Natural killer cell (primary cell): ENCODE results near the gene GINM1. TPM values are rescaled to one million over a fixed set of nuclear protein-coding genes. Genes with fewer than 3 reads are reported as not detected.

Experiments
- ATAC-seq, 3 donors: fragments of 150-1000 bp in 2 of 3; fragments of 200-7000 bp in 1 of 3; cut with Tn5 transposase; 1 replicate in 1 of 3; 2 replicates in 2 of 3; pipeline ENCODE4 v1.10.0; 2021; ENCODE audit warnings: mild to moderate bottlenecking in 2 of 3, moderate library complexity in 2 of 3
- DNase-seq, 2 donors: peaks; one replicate each; pipeline versions ENCODE4 v3.0.0 to v3.0.0-alpha.2; 2013 to 2021; ENCODE audit warnings: mixed read lengths in 1 of 2
- H3K27ac ChIP-seq: one replicate; pipeline ENCODE4 v1.5.1; 2013; ENCODE audit warnings: mild to moderate bottlenecking, low read length
- H3K27me3 ChIP-seq: one replicate; pipeline ENCODE4 v1.6.1; 2013; ENCODE audit warnings: low read length; ENCODE audit not compliant: control insufficient read depth, insufficient read depth
- H3K36me3 ChIP-seq: one replicate; pipeline ENCODE4 v1.6.1; 2013; ENCODE audit warnings: low read length; ENCODE audit not compliant: control insufficient read depth, insufficient read depth
- H3K4me1 ChIP-seq: one replicate; pipeline ENCODE4 v1.6.1; 2013; ENCODE audit warnings: low read length; ENCODE audit not compliant: control insufficient read depth, insufficient read depth
- H3K4me3 ChIP-seq: one replicate; pipeline ENCODE4 v1.5.1; 2013; ENCODE audit warnings: low read length
- H3K9me3 ChIP-seq: one replicate; pipeline ENCODE4 v1.6.1; 2013; ENCODE audit warnings: low read length; ENCODE audit not compliant: control insufficient read depth, insufficient read depth
- H3K27ac Mint-ChIP-seq, 2 donors: one replicate each; pipeline ENCODE4 v1.8.0; 2022; ENCODE audit warnings: mild to moderate bottlenecking in 2 of 2, mixed read lengths in 2 of 2, moderate library complexity in 1 of 2
- H3K27me3 Mint-ChIP-seq, 2 donors: one replicate each; pipeline ENCODE4 v1.8.0; 2022; ENCODE audit warnings: low read depth in 2 of 2, mixed read lengths in 2 of 2
- H3K36me3 Mint-ChIP-seq: one replicate; pipeline ENCODE4 v1.8.0; 2022; ENCODE audit warnings: mixed read lengths
- H3K4me1 Mint-ChIP-seq, 2 donors: one replicate each; pipeline ENCODE4 v1.8.0; 2022; ENCODE audit warnings: mixed read lengths in 2 of 2
- H3K4me3 Mint-ChIP-seq: one replicate; pipeline ENCODE4 v1.8.0; 2022; ENCODE audit warnings: mild to moderate bottlenecking, moderate library complexity, mixed read lengths
- H3K9me3 Mint-ChIP-seq, 2 donors: one replicate each; pipeline ENCODE4 v1.8.0; 2022; ENCODE audit warnings: mixed read lengths in 2 of 2
- CTCF ChIP-seq: fragments of 200-600 bp; IDR thresholded peaks from one replicate; pipeline ENCODE4 v1.8.0; 2022; ENCODE audit warnings: antibody characterized with exemption
- WGBS: methylation state at CpG from one replicate; pipeline ENCODE4 v1.1.7; 2013; ENCODE audit warnings: missing lambda C conversion rate; ENCODE audit not compliant: insufficient coverage; 5-methylcytosine and 5-hydroxymethylcytosine counted together
- intact Hi-C: fragments of 100-400 bp; cut with micrococcal nuclease; formaldehyde crosslinking; loops from one replicate; pipeline ENCODE4 v1.14.2; 2022
- total RNA-seq, 4 donors: library from RNA; stranded (reverse); fragments of 120-200 nt in 1 of 4; gene quantifications; one replicate each; pipeline versions ENCODE4 v1.2.3 to v1.2.4, GENCODE V29; 2013 to 2022

Gene GINM1
- total RNA-seq, result 10 to 100 TPM; 19.0 to 25.9 (median 21.6) TPM
- total RNA-seq (2013), result 21.6 TPM

- H3K4me3 Mint-ChIP-seq, result peak within 1 kb of the TSS; percentile 95
Observed at GRCh38 chr6:149565527-149566409, at the start of gene GINM1. GINM1 (plus strand) TSS chr6:149566375; CDS start chr6:149566415, 40 bp downstream.

GRCh38 chr6:149529650-149530049 is 36.5 kb upstream of the GINM1 start:
- no peak for TF ChIP-seq CTCF
- Histone ChIP-seq H3K27ac (no peak overlapping the region), H3K36me3 (peaks cover 71% of the 10 kb centered on the region), H3K4me1 (no peaks in the 10 kb centered on the region), H3K9me3 (no peaks in the 10 kb centered on the region), H3K4me3 (no peak overlapping the region), H3K27me3 (no peaks in the 10 kb centered on the region)
- Mint-ChIP-seq H3K4me1 (peaks cover 0 to 7% of the 10 kb centered on the region in 2 donors), H3K36me3 (peaks cover 21% of the 10 kb centered on the region), H3K27ac (no peak overlapping the region), H3K4me3 (no peak overlapping the region), H3K9me3 (no peaks in the 10 kb centered on the region), H3K27me3 (no peaks in the 10 kb centered on the region)
- ATAC-seq (no peak), DNase-seq (no peak)
- 99% methylated on average over 4 of the region's 5 CpGs for WGBS
- intact Hi-C loops, result no loop called here

More at GRCh38 chr6:149565527-149566409, at the start of gene GINM1:
- peak; percentile 95 to 98 for DNase-seq
- under 1% methylated on average over 52 of the region's 59 CpGs for WGBS
- peaks cover under 1 to 1% of the 10 kb centered on the region in 2 donors for H3K27me3 Mint-ChIP-seq
- H3K4me1 Mint-ChIP-seq, result peaks cover 8 to 9% of the 10 kb centered on the region in 2 donors
- no peaks in the 10 kb centered on the region for H3K9me3 Mint-ChIP-seq
- Histone ChIP-seq H3K27me3 (no peaks in the 10 kb centered on the region), H3K4me3 (peak within 1 kb of the TSS; percentile 98), H3K4me1 (peaks cover 9% of the 10 kb centered on the region), H3K36me3 (no peaks in the 10 kb centered on the region), H3K9me3 (no peaks in the 10 kb centered on the region), H3K27ac (peak within 1 kb of the TSS; percentile 88)
- peak; percentile 87 to 95 (median 89) for ATAC-seq
- H3K27ac Mint-ChIP-seq, result peak within 1 kb of the TSS; percentile 86 to 88
- TF ChIP-seq CTCF, result peak; percentile 62
- intact Hi-C loops, result loop anchor here (1.0 to 10.0 kb wide), 4 partner anchors 19 to 299 kb away; partner anchors contain the start of genes KATNA1, LATS1, LRP11 and PPIL4
- H3K36me3 Mint-ChIP-seq, result no peaks in the 10 kb centered on the region

- peaks cover 83% of the 10 kb centered on the region for H3K36me3 ChIP-seq
- H3K27ac Mint-ChIP-seq, result no peak overlapping the region
- no peaks in the 10 kb centered on the region for H3K27me3 Mint-ChIP-seq
- peaks cover 22% of the 10 kb centered on the region for H3K36me3 Mint-ChIP-seq
- no peak overlapping the region for H3K4me3 Mint-ChIP-seq
- ATAC-seq, result no peak
- peaks cover 6% of the 10 kb centered on the region in 2 donors for H3K4me1 Mint-ChIP-seq
- TF ChIP-seq CTCF, result no peak
- H3K9me3 Mint-ChIP-seq, result no peaks in the 10 kb centered on the region
- no peak overlapping the region for H3K27ac ChIP-seq
- no peak for DNase-seq
- H3K9me3 ChIP-seq, result no peaks in the 10 kb centered on the region
- no CpG with 5 or more reads among the region's 1 CpG for WGBS
- intact Hi-C loops, result no loop called here
- no peaks in the 10 kb centered on the region for H3K27me3 ChIP-seq
- H3K4me3 ChIP-seq, result no peak overlapping the region
- no peaks in the 10 kb centered on the region for H3K4me1 ChIP-seq
Observed at GRCh38 chr6:149534742-149535141, 31.4 kb upstream of the GINM1 start.
